ENCODE measurements around the gene ATP11A. TPM values are rescaled to one million over a fixed set of nuclear protein-coding genes. Genes with fewer than 3 reads are reported as not detected.

The ATP11A gene
- total and polyA plus RNA-seq, 2 donors (not counting 3 experiments of a cell fraction or from before 2014, with no cell fraction given): 16.5 to 88.1 TPM

DNA sequence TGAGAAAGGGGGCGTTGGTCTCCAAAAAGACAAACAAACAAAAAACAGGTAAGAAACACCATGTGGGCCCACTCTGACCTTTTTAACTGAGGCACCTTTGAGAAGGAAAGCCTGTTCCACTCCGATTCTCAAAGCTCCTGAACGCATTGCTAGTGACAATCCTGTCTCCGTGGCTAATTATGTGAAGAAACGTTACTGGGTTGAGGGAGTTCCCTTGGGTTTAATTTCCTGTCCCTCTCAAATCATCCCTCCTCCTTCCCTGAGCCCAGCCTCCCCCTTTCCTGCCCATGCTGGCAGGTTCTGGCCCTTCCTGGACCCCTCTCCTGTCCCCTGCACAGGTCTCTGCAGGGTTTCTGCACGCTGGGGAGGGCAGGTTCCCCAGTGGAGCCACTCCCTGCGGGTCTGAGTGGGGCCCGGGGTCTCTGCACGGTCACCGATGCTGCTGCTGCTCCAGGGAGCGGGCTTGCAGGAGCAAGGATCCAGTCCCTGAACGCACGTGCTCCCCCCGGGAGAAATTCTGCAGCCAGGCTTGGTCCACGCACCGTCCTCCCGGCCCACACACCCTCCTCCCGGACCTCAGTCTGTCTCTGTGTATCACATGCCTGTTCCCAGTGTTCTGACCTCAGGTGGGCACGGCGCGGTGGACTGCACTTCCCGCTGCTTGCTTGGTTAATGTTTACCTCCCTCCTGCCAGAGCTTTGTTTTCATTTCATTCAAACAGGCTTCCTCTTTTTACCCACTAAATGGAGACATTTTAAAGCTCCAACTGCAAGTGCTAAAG is 202.8 kb downstream of the ATP11A start:
- no peak for FAIRE-seq
- peak; percentile 34 for DNase-seq (ENCODE audit: low read depth, low spot score)
- H3K27me3 ChIP-seq (ENCODE audit: control insufficient read depth in 2 of 2, insufficient read depth in 2 of 2, low read length in 2 of 2): peaks cover 12 to 18% of the 10 kb centered on the region in 2 experiments
- H2AFZ ChIP-seq (ENCODE audit: low read depth, low read length): no peak overlapping the region
- dilution Hi-C loops (cut with MboI; ENCODE audit: extremely low pct_ligation_motif_present, low sequenced_read_pairs): no loop called here
- H3K36me3 ChIP-seq (ENCODE audit: control insufficient read depth in 2 of 2, extremely low read depth in 1 of 2, insufficient read depth in 2 of 2, low read length in 2 of 2): no peaks in the 10 kb centered on the region
- no peak overlapping the region for H3K4me2 ChIP-seq (ENCODE audit: insufficient read depth, low read length)
- no peak overlapping the region for H3K9ac ChIP-seq (replicated peaks; ENCODE audit: extremely low read depth, insufficient read depth, low read length)
- no peaks in the 10 kb centered on the region for H3K9me3 ChIP-seq (replicated peaks; ENCODE audit: control insufficient read depth, insufficient read depth, low read length)
- TF ChIP-seq POLR2A (IDR thresholded peaks at IDR 0.05; ENCODE audit: low read depth, low read length) (no peak), POLR2AphosphoS5 (IDR thresholded peaks at IDR 0.05; ENCODE audit: insufficient read depth, low read depth, low read length) (no peak), MAX (IDR thresholded peaks at IDR 0.05; ENCODE audit: insufficient read depth, insufficient read length) (peak; percentile 49)
- no TSS peak for BruUV-seq (replicated peaks)
- H3K4me1 ChIP-seq (ENCODE audit: control insufficient read depth, extremely low read depth, insufficient read depth, low read length): peaks cover 3% of the 10 kb centered on the region
- H3K9me1 ChIP-seq (replicated peaks; ENCODE audit: control insufficient read depth, extremely low read depth, insufficient read depth, low read length): no peaks in the 10 kb centered on the region
- H4K20me1 ChIP-seq (replicated peaks; ENCODE audit: control insufficient read depth, extremely low read depth, insufficient read depth, low read length): no peaks in the 10 kb centered on the region
- intact Hi-C loops (cut with micrococcal nuclease): no loop called here
- no peaks in the 10 kb centered on the region for H3K79me2 ChIP-seq (ENCODE audit: control insufficient read depth, insufficient read depth, low read length)
- ChIA-PET POLR2A (no interaction called here), CTCF (interaction anchor here (1.6 kb wide), 1 partner anchor 18 kb away, joined by 4 read pairs; no protein-coding TSS in a partner anchor)
- H3K27ac ChIP-seq (ENCODE audit: insufficient read depth, low read depth, low read length): no peak overlapping the region
- H3K4me3 ChIP-seq (replicated peaks in 1 of 3; ENCODE audit: insufficient read depth in 1 of 3, low read depth in 1 of 3, low read length in 3 of 3): no peak overlapping the region

DNA sequence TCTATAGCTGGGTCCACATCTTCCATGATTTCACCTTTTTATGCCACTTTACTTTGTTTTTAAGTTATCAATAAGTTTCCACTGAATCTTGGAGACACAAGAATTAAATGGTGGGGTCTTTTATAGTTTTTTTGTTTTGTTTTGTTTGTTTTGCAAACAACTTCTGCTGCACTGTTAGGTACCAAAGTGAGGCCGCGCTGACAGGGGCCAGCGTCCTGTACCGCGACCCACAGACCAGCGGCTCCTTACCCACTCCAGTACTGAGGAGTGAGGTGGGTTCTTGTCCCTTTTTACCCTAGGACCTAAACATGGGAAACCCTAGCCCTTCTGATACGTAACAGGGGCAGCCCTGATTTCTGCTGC is 203.3 kb downstream of the ATP11A start:
- Histone ChIP-seq H3K27me3 (ENCODE audit: control insufficient read depth in 2 of 2, insufficient read depth in 2 of 2, low read length in 2 of 2) (peaks cover 12 to 18% of the 10 kb centered on the region in 2 experiments), H3K9me1 (replicated peaks; ENCODE audit: control insufficient read depth, extremely low read depth, insufficient read depth, low read length) (no peaks in the 10 kb centered on the region), H3K9me3 (replicated peaks; ENCODE audit: control insufficient read depth, insufficient read depth, low read length) (no peaks in the 10 kb centered on the region), H3K36me3 (ENCODE audit: control insufficient read depth in 2 of 2, extremely low read depth in 1 of 2, insufficient read depth in 2 of 2, low read length in 2 of 2) (no peaks in the 10 kb centered on the region), H3K9ac (replicated peaks; ENCODE audit: extremely low read depth, insufficient read depth, low read length) (no peak overlapping the region), H3K4me2 (ENCODE audit: insufficient read depth, low read length) (no peak overlapping the region), H2AFZ (ENCODE audit: low read depth, low read length) (no peak overlapping the region), H3K4me3 (replicated peaks in 1 of 3; ENCODE audit: insufficient read depth in 1 of 3, low read depth in 1 of 3, low read length in 3 of 3) (no peak overlapping the region), H3K4me1 (ENCODE audit: control insufficient read depth, extremely low read depth, insufficient read depth, low read length) (peaks cover 3% of the 10 kb centered on the region), H4K20me1 (replicated peaks; ENCODE audit: control insufficient read depth, extremely low read depth, insufficient read depth, low read length) (no peaks in the 10 kb centered on the region), H3K79me2 (ENCODE audit: control insufficient read depth, insufficient read depth, low read length) (no peaks in the 10 kb centered on the region), H3K27ac (ENCODE audit: insufficient read depth, low read depth, low read length) (no peak overlapping the region)
- dilution Hi-C loops (cut with MboI; ENCODE audit: extremely low pct_ligation_motif_present, low sequenced_read_pairs): no loop called here
- ChIA-PET POLR2A (no interaction called here), CTCF (interaction anchor here (1.6 kb wide), 1 partner anchor 18 kb away, joined by 4 read pairs; no protein-coding TSS in a partner anchor)
- no TSS peak for BruUV-seq (replicated peaks)
- no peak for DNase-seq (ENCODE audit: low read depth, low spot score)
- intact Hi-C loops (cut with micrococcal nuclease): no loop called here
- no peak for TF ChIP-seq CTCF (IDR thresholded peaks at IDR 0.05; ENCODE audit: extremely low read depth in 1 of 2, insufficient read depth in 1 of 2, low read depth in 1 of 2, low read length in 2 of 2)
- no peak for TF ChIP-seq FOS (IDR thresholded peaks at IDR 0.05; ENCODE audit: borderline replicate concordance, insufficient read depth, low read length)
- TF ChIP-seq GATA2 (IDR thresholded peaks at IDR 0.05; ENCODE audit: insufficient read depth, insufficient read length, low read depth, low read length): no peak
- no peak for TF ChIP-seq JUN (IDR thresholded peaks at IDR 0.05; ENCODE audit: borderline replicate concordance, insufficient read depth, insufficient read length, low read depth)
- no peak for TF ChIP-seq POLR2AphosphoS5 (IDR thresholded peaks at IDR 0.05; ENCODE audit: insufficient read depth, low read depth, low read length)
- no peak for TF ChIP-seq MYC (IDR thresholded peaks at IDR 0.05; ENCODE audit: low read depth, low read length)
- TF ChIP-seq MAX (IDR thresholded peaks at IDR 0.05; ENCODE audit: insufficient read depth, insufficient read length): no peak
- TF ChIP-seq EZH2 (IDR thresholded peaks at IDR 0.05; ENCODE audit: borderline replicate concordance, low read depth, low read length, severe bottlenecking): no peak
- no peak for TF ChIP-seq POLR2A (IDR thresholded peaks at IDR 0.05; ENCODE audit: low read depth, low read length)
- no peak for FAIRE-seq

All from endothelial cell of umbilical vein (primary cell).